ENCODE results near the gene SUCLG1.

DNA sequence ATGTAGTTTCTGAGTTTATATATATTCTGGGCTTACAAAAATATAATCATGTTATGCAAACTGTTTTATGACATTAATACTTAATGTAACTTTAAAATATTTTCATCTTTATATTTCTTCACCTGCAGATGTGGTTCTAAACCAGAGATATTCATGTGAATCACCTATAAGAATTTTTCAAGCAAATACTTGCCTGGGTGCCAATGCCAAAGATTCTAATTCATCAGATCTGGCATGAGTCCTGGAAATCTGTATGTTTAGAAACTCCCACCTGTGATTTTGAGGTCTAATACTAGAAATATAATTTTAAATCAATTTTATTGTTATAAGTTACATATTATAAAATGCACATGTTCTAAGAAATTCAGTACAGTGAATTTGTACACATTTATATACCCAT lies 37.3 kb upstream of the SUCLG1 start:
- TF ChIP-seq POLR2A (IDR thresholded peaks at IDR 0.05): no peak
- no peak for TF ChIP-seq CTCF (IDR thresholded peaks at IDR 0.05)
- TF ChIP-seq POLR2AphosphoS5 (IDR thresholded peaks at IDR 0.05; ENCODE audit: insufficient read depth in 1 of 2, low read depth in 1 of 2): no peak

Measured in vagina (tissue), 2 donors.